Body of pancreas (tissue), 4 donors: ENCODE measurements around the gene PGAP2.

ENCODE experiments used
- POLR2A ChIP-seq, 3 donors: fragments of 450-650 bp; IDR thresholded peaks; one replicate each; pipeline ENCODE4 v1.6.1; 2016; ENCODE audit warnings: antibody characterized with exemption in 3 of 3, mild to moderate bottlenecking in 2 of 3
- TF ChIP-seq, protein P1 (sequence below), 7 experiments: fragments of 450-650 bp in 4 of 7; fragments of 200-600 bp in 3 of 7; sonication (generic) in 3 of 7; IDR thresholded peaks; one replicate each; pipeline ENCODE4 v1.5.1; 2016 to 2019; ENCODE audit warnings: antibody characterized with exemption in 7 of 7

DNA sequence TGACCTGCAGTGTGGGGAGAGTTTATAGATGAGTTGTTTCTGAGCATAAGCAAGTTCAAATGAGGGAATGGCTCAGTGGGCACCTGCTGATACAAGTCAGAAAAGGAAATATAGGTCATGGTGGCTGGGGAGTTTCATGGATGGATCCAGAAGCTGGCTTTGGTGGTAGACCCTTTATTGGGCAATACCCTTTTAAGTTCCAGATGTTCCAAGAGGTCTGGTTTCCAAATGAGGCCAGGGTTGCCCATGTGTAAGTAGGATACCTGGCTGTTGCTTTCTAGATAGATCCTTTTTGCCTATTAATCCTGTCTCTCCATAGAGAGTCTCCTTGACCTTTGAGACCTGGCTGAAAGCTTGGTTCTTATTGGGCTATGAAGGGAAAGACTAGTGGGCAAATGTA lies 49.3 kb downstream of the PGAP2 start:
- TF ChIP-seq, protein P1, sequence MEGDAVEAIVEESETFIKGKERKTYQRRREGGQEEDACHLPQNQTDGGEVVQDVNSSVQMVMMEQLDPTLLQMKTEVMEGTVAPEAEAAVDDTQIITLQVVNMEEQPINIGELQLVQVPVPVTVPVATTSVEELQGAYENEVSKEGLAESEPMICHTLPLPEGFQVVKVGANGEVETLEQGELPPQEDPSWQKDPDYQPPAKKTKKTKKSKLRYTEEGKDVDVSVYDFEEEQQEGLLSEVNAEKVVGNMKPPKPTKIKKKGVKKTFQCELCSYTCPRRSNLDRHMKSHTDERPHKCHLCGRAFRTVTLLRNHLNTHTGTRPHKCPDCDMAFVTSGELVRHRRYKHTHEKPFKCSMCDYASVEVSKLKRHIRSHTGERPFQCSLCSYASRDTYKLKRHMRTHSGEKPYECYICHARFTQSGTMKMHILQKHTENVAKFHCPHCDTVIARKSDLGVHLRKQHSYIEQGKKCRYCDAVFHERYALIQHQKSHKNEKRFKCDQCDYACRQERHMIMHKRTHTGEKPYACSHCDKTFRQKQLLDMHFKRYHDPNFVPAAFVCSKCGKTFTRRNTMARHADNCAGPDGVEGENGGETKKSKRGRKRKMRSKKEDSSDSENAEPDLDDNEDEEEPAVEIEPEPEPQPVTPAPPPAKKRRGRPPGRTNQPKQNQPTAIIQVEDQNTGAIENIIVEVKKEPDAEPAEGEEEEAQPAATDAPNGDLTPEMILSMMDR (IDR thresholded peaks at IDR 0.05): no peak
- TF ChIP-seq POLR2A (IDR thresholded peaks at IDR 0.05): no peak
